ENCODE results near the gene LCK. TPM values are rescaled to one million over a fixed set of nuclear protein-coding genes. Genes with fewer than 3 reads are reported as not detected.

LCK gene
- total and polyA plus RNA-seq, 9 of the 15 experiments (the other 6 are each of a cell fraction or from before 2014, with no cell fraction given): 0.04 to 0.47 (median 0.13) TPM; not detected in 6

- TF ChIP-seq, protein P1, sequence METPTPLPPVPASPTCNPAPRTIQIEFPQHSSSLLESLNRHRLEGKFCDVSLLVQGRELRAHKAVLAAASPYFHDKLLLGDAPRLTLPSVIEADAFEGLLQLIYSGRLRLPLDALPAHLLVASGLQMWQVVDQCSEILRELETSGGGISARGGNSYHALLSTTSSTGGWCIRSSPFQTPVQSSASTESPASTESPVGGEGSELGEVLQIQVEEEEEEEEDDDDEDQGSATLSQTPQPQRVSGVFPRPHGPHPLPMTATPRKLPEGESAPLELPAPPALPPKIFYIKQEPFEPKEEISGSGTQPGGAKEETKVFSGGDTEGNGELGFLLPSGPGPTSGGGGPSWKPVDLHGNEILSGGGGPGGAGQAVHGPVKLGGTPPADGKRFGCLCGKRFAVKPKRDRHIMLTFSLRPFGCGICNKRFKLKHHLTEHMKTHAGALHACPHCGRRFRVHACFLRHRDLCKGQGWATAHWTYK (CRISPR knock-in tag; IDR thresholded peaks at IDR 0.05): no peak
- no peak; the same call in 1 of the 2 replicates for TF ChIP-seq PHF21A (IDR thresholded peaks at IDR 0.05; ENCODE audit: borderline replicate concordance, low read depth)
- no peak for TF ChIP-seq U2AF2 (optimal IDR thresholded peaks at IDR 0.05; ENCODE audit: low read depth, low read length)
- peak; percentile 86 for TF ChIP-seq HNRNPK (IDR thresholded peaks at IDR 0.05; ENCODE audit: low read depth, low read length, poor library complexity, severe bottlenecking)
- TF ChIP-seq TCF3 (CRISPR knock-in tag; IDR thresholded peaks at IDR 0.05): peak; percentile 34; the same call in 1 of the 2 replicates
- peak; percentile 62; the same call in 1 of the 2 replicates for TF ChIP-seq TARDBP (IDR thresholded peaks at IDR 0.05)
- TF ChIP-seq ZNF75A (CRISPR knock-in tag; IDR thresholded peaks at IDR 0.05): no peak
- TF ChIP-seq SMARCA4 (IDR thresholded peaks at IDR 0.05): peak; percentile 50; the same call in 1 of the 2 replicates
- peak; percentile 24 to 46 for TF ChIP-seq E2F6 (IDR thresholded peaks at IDR 0.05; ENCODE audit: borderline replicate concordance in 1 of 2, extremely low read depth in 1 of 2, insufficient read depth in 1 of 2, insufficient read length in 1 of 2, low read depth in 1 of 2, low read length in 1 of 2, poor library complexity in 1 of 2, severe bottlenecking in 1 of 2)
- TF ChIP-seq DIDO1 (tag; IDR thresholded peaks at IDR 0.05; ENCODE audit: low read depth): 0 out of 2 replicates have a peak, but pooled peaks have one; percentile 21
- peak; percentile 78 for TF ChIP-seq ZFX (CRISPR knock-in tag; IDR thresholded peaks at IDR 0.05)
- TF ChIP-seq, protein P2, sequence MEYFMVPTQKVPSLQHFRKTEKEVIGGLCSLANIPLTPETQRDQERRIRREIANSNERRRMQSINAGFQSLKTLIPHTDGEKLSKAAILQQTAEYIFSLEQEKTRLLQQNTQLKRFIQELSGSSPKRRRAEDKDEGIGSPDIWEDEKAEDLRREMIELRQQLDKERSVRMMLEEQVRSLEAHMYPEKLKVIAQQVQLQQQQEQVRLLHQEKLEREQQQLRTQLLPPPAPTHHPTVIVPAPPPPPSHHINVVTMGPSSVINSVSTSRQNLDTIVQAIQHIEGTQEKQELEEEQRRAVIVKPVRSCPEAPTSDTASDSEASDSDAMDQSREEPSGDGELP (CRISPR knock-in tag; IDR thresholded peaks at IDR 0.05; ENCODE audit: borderline replicate concordance): peak; percentile 95
- peak; percentile 96 for TF ChIP-seq BCOR (IDR thresholded peaks at IDR 0.05)
- peak; percentile 38; the same call in 1 of the 2 replicates for TF ChIP-seq HNRNPL (IDR thresholded peaks at IDR 0.05; ENCODE audit: low read depth, low read length)
- no peak for TF ChIP-seq ZNF134 (CRISPR knock-in tag; conservative IDR thresholded peaks at IDR 0.05)
- no peak for TF ChIP-seq KLF6 (CRISPR knock-in tag; IDR thresholded peaks at IDR 0.05; ENCODE audit: borderline replicate concordance)
- TF ChIP-seq CBFA2T3 (IDR thresholded peaks at IDR 0.05): peak; percentile 79
- TF ChIP-seq EP400 (IDR thresholded peaks at IDR 0.05): peak; percentile 42; the same call in 1 of the 2 replicates
- TF ChIP-seq ZFP36 (IDR thresholded peaks at IDR 0.05; ENCODE audit: low read depth, low read length, partially characterized antibody): peak; percentile 40
- TF ChIP-seq MAZ (CRISPR knock-in tag; conservative IDR thresholded peaks at IDR 0.05 in 1 of 2, IDR thresholded peaks at IDR 0.05 in 1 of 2): peak in 1 of 2 experiments; percentile 63; a peak in 3 of 4 replicates
- TF ChIP-seq KLF16 (IDR thresholded peaks at IDR 0.05): peak; percentile 57; the same call in 1 of the 2 replicates
- TF ChIP-seq EP300 (IDR thresholded peaks at IDR 0.05; ENCODE audit: low read length): peak; percentile 31; the same call in 1 of the 2 replicates
- TF ChIP-seq NBN (IDR thresholded peaks at IDR 0.05; ENCODE audit: low read depth): peak; percentile 72; the same call in 1 of the 2 replicates
- peak; percentile 64 for TF ChIP-seq JUND (IDR thresholded peaks at IDR 0.05; ENCODE audit: borderline replicate concordance, low read depth, low read length)
- TF ChIP-seq JUND (tag; IDR thresholded peaks at IDR 0.05; ENCODE audit: borderline replicate concordance, low read depth, low read length): no peak; the same call in 2 of the 3 replicates
- no peak for TF ChIP-seq NFYB (IDR thresholded peaks at IDR 0.05; ENCODE audit: extremely low read depth, insufficient read length)
These were observed 2.8 kb upstream of the LCK start (continued) for GRCh38 chr1:32247983-32248889.

Data from K562 (cell line).